H1 (cell line): ENCODE measurements around the gene CSNK1D. TPM values are rescaled to one million over a fixed set of nuclear protein-coding genes. Genes with fewer than 3 reads are reported as not detected.
"Not testable (repeated sequence)": the region's sequence is repeated elsewhere in the genome, so short reads cannot be mapped to it uniquely, and the experiment has no call there.

Experiments
- CTCF ChIA-PET: fragments of 300-600 bp; sonication (Branson Sonifier 250); formaldehyde crosslinking; loops from one replicate; lab custom pipeline; 2021; ENCODE audit not compliant: partially characterized antibody; lab: Charles Lee
- POLR2A ChIA-PET: fragments of 300-600 bp; sonication (Branson Sonifier 250); formaldehyde crosslinking; loops from one replicate; lab custom pipeline; 2021; ENCODE audit warnings: inconsistent platforms; ENCODE audit not compliant: partially characterized antibody; lab: Charles Lee
- DNase-seq, 2 experiments: peaks; one replicate each; pipeline versions ENCODE4 v3.0.0 to v3.0.0-alpha.2; 2010 to 2022; ENCODE audit warnings: low spot score in 2 of 2, low read depth in 1 of 2, mixed read lengths in 1 of 2
- FAIRE-seq: peaks from 2 replicates; lab custom pipeline; 2011; peaks lifted over from hg19 to GRCh38; lab: Jason Lieb, UNC
- H2AFZ ChIP-seq: 2 replicates; pipeline ENCODE4 v1.8.1; 2012; ENCODE audit warnings: low read length, inconsistent platforms
- H2AK5ac ChIP-seq: 2 replicates; pipeline ENCODE4 v1.6.1; 2013; ENCODE audit warnings: low read depth, low read length
- H2BK120ac ChIP-seq: replicated peaks from 2 replicates; pipeline ENCODE3; 2013; ENCODE audit warnings: low read depth, low read length, inconsistent platforms
- H2BK12ac ChIP-seq: 2 replicates; pipeline ENCODE4 v1.6.1; 2013; ENCODE audit warnings: low read depth, low read length
- H2BK15ac ChIP-seq: 2 replicates; pipeline ENCODE4 v1.6.1; 2013; ENCODE audit warnings: low read length
- H2BK20ac ChIP-seq: 2 replicates; pipeline ENCODE4 v1.6.1; 2013; ENCODE audit warnings: low read length
- H2BK5ac ChIP-seq: 2 replicates; pipeline ENCODE4 v1.6.1; 2013; ENCODE audit warnings: low read depth, low read length
- H3K14ac ChIP-seq: 2 replicates; pipeline ENCODE4 v1.6.1; 2013; ENCODE audit warnings: inconsistent platforms; ENCODE audit not compliant: insufficient read length
- H3K18ac ChIP-seq: 2 replicates; pipeline ENCODE4 v1.6.1; 2013; ENCODE audit warnings: low read length; ENCODE audit errors: extremely low read depth
- H3K23ac ChIP-seq: 2 replicates; pipeline ENCODE4 v1.6.1; 2013; ENCODE audit warnings: inconsistent platforms; ENCODE audit not compliant: insufficient read length
- H3K23me2 ChIP-seq: 2 replicates; pipeline ENCODE4 v1.6.1; 2013; ENCODE audit warnings: low read depth, low read length
- H3K27ac ChIP-seq: 2 replicates; pipeline ENCODE4 v1.6.1; 2011; ENCODE audit warnings: low read depth, low read length, inconsistent platforms
- H3K27me3 ChIP-seq, 4 experiments: replicated peaks in 1 of 4; 1 replicate in 1 of 4; 2 replicates in 3 of 4; pipeline versions ENCODE4 v1.6.1 to v1.8.1; 2011 to 2013; ENCODE audit warnings: low read length in 3 of 4, mild to moderate bottlenecking in 3 of 4, inconsistent platforms in 2 of 4, mixed read lengths in 2 of 4, moderate library complexity in 1 of 4; ENCODE audit not compliant: control insufficient read depth in 3 of 4, insufficient read depth in 3 of 4; ENCODE audit errors: extremely low read depth in 1 of 4
- H3K36me3 ChIP-seq, 4 experiments: 2 replicates each; pipeline versions ENCODE4 v1.6.1 to v1.8.1; 2011 to 2013; ENCODE audit warnings: mild to moderate bottlenecking in 4 of 4, low read length in 3 of 4, moderate library complexity in 2 of 4, control low read depth in 1 of 4, inconsistent platforms in 1 of 4; ENCODE audit not compliant: insufficient read depth in 4 of 4, control insufficient read depth in 2 of 4
- H3K4ac ChIP-seq: replicated peaks from 2 replicates; pipeline ENCODE3; 2013; ENCODE audit warnings: low read length, low read depth, mixed read lengths, inconsistent platforms; ENCODE audit not compliant: insufficient read length
- H3K4me1 ChIP-seq, 4 experiments: replicated peaks in 1 of 4; 1 replicate in 1 of 4; 2 replicates in 3 of 4; pipeline versions ENCODE4 v1.6.1 to v1.8.1; 2011 to 2013; ENCODE audit warnings: low read length in 3 of 4, inconsistent platforms in 2 of 4, mixed read lengths in 1 of 4; ENCODE audit not compliant: insufficient read depth in 4 of 4, control insufficient read depth in 3 of 4
- H3K4me2 ChIP-seq, 2 experiments: 2 replicates each; pipeline versions ENCODE4 v1.6.1 to v1.8.1; 2011 to 2013; ENCODE audit warnings: low read depth in 2 of 2, low read length in 2 of 2, control low read depth in 1 of 2, inconsistent platforms in 1 of 2, mild to moderate bottlenecking in 1 of 2; ENCODE audit not compliant: insufficient read depth in 1 of 2
- H3K4me3 ChIP-seq, 4 experiments: fragments of 200-600, 300-600 bp in 1 of 4; sonication (generic), shearing (Covaris generic), sonication (Bioruptor Twin) in 1 of 4; 2 replicates each; pipeline versions ENCODE4 v1.5.1 to v1.8.1; 2011 to 2016; ENCODE audit warnings: low read length in 4 of 4, low read depth in 3 of 4, control low read depth in 2 of 4, inconsistent platforms in 2 of 4, mild to moderate bottlenecking in 2 of 4, mixed read lengths in 1 of 4, moderate library complexity in 1 of 4; ENCODE audit not compliant: insufficient read depth in 2 of 4; ENCODE audit errors: extremely low read depth in 1 of 4
- H3K56ac ChIP-seq: replicated peaks from 2 replicates; pipeline ENCODE3; 2013; ENCODE audit warnings: low read depth, mild to moderate bottlenecking, mixed read lengths, low read length, inconsistent platforms; ENCODE audit not compliant: insufficient read length
- H3K79me1 ChIP-seq: 2 replicates; pipeline ENCODE4 v1.6.1; 2013; ENCODE audit warnings: low read depth, low read length, control low read depth
- H3K79me2 ChIP-seq, 2 experiments: 2 replicates each; pipeline versions ENCODE4 v1.6.1 to v1.8.1; 2012 to 2013; ENCODE audit warnings: low read length in 2 of 2, mild to moderate bottlenecking in 2 of 2, inconsistent platforms in 1 of 2; ENCODE audit not compliant: insufficient read depth in 2 of 2, control insufficient read depth in 1 of 2
- H3K9ac ChIP-seq, 4 experiments: replicated peaks in 1 of 4; 1 replicate in 1 of 4; 2 replicates in 3 of 4; pipeline versions ENCODE4 v1.6.1 to v1.8.1; 2011 to 2013; ENCODE audit warnings: low read depth in 3 of 4, low read length in 3 of 4, control low read depth in 2 of 4, mild to moderate bottlenecking in 2 of 4, moderate library complexity in 2 of 4, inconsistent platforms in 1 of 4; ENCODE audit errors: extremely low read depth in 1 of 4
- H3K9me3 ChIP-seq, 2 experiments: 2 replicates each; pipeline versions ENCODE4 v1.6.1 to v1.8.1; 2012 to 2013; ENCODE audit warnings: mild to moderate bottlenecking in 2 of 2, moderate library complexity in 2 of 2, control low read depth in 1 of 2, inconsistent platforms in 1 of 2, low read depth in 1 of 2, low read length in 1 of 2, mixed read lengths in 1 of 2; ENCODE audit not compliant: insufficient read depth in 2 of 2
- H4K20me1 ChIP-seq, 2 experiments: replicated peaks in 1 of 2; 2 replicates each; pipeline versions ENCODE3 to v1.8.1; 2011 to 2013; ENCODE audit warnings: inconsistent platforms in 2 of 2, low read length in 2 of 2, mild to moderate bottlenecking in 1 of 2; ENCODE audit not compliant: insufficient read depth in 2 of 2, control insufficient read depth in 1 of 2
- H4K5ac ChIP-seq: 2 replicates; pipeline ENCODE4 v1.6.1; 2013; ENCODE audit warnings: low read length, low read depth, mixed read lengths, inconsistent platforms; ENCODE audit not compliant: insufficient read length
- H4K8ac ChIP-seq: 2 replicates; pipeline ENCODE4 v1.8.0; 2013; ENCODE audit warnings: mild to moderate bottlenecking, moderate library complexity, low read length, inconsistent platforms; ENCODE audit not compliant: insufficient read depth; ENCODE audit errors: extremely low read depth
- H4K91ac ChIP-seq: replicated peaks from 2 replicates; pipeline ENCODE3; 2013; ENCODE audit warnings: low read length, mixed read lengths, inconsistent platforms; ENCODE audit not compliant: insufficient read length
- WGBS, 2 experiments: shearing (Covaris generic) in 1 of 2; methylation state at CpG; one replicate each; pipeline versions ENCODE4 v1.1.6 to v1.1.7; 2013 to 2015; ENCODE audit warnings: low lambda C conversion rate in 2 of 2, mixed read lengths in 2 of 2, inconsistent platforms in 1 of 2, low coverage in 1 of 2, missing lambda C conversion rate in 1 of 2; ENCODE audit not compliant: insufficient replicate concordance in 2 of 2, insufficient coverage in 1 of 2, insufficient read length in 1 of 2; ENCODE audit errors: extremely low coverage in 1 of 2, missing lambda C conversion rate in 1 of 2; 5-methylcytosine and 5-hydroxymethylcytosine counted together
- polyA plus RNA-seq, 7 experiments: library from polyadenylated mRNA; depleted of rRNA in 3 of 7; stranded (reverse) in 5 of 7; unstranded in 2 of 7; fragments of >200 nt in 5 of 7; fragments of 200-250 nt in 2 of 7; gene quantifications; 1 replicate in 5 of 7; 2 replicates in 1 of 7; 4 replicates in 1 of 7; pipeline versions ENCODE4 v1.2.1 to v1.2.3, GENCODE V29; 2011 to 2013; ENCODE audit warnings: missing spikeins in 2 of 7, mixed read lengths in 2 of 7
- total RNA-seq: library from RNA; stranded (reverse); fragmentation: NEBNext Ultra II Directional; extraction: Animal tissue kit (Norgen Biotek cat#: 25700); gene quantifications from 2 replicates; pipeline ENCODE4 v1.2.1, GENCODE V29; 2021

Gene CSNK1D
- total and polyA plus RNA-seq, 2 of the 8 experiments (the other 6 are each of a cell fraction or from before 2014, with no cell fraction given), result 73.5 to 103 TPM

DNA sequence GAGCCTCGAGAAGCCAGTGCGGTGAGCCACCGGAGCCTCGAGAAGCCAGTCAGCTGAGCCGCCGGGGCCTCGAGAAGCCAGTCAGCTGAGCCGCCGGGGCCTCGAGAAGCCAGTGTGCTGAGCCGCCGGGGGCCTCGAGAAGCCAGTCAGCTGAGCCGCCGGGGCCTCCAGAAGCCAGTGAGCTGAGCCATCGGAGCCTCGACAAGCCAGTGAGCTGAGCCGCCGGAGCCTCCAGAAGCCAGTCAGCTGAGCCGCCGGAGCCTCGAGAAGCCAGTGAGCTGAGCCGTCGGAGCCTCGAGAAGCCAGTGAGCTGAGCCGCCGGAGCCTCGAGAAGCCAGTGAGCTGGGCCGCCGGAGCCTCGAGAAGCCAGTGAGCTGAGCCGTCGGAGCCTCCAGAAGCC lies 18.8 kb downstream of the CSNK1D start:
- H3K23me2 ChIP-seq, H3K4ac ChIP-seq, DNase-seq, H2AFZ ChIP-seq, H3K27ac ChIP-seq, H2BK15ac ChIP-seq, H3K14ac ChIP-seq, H2BK120ac ChIP-seq, H2BK12ac ChIP-seq, H3K4me1 ChIP-seq, H3K56ac ChIP-seq, H4K91ac ChIP-seq, H3K9me3 ChIP-seq, H4K5ac ChIP-seq, H2BK20ac ChIP-seq, H3K23ac ChIP-seq, H3K9ac ChIP-seq, H2AK5ac ChIP-seq, FAIRE-seq, H3K18ac ChIP-seq, H3K27me3 ChIP-seq, H3K4me3 ChIP-seq, H4K8ac ChIP-seq, H2BK5ac ChIP-seq, H3K4me2 ChIP-seq: not testable (repeated sequence)
- CTCF ChIA-PET, result interaction anchor here (0.6 to 1.3 kb wide), 8 partner anchors 9 to 36 kb away, joined by 3 to 7 read pairs (median 4); no protein-coding TSS in a partner anchor
- H3K79me1 ChIP-seq, result peaks cover 20% of the 10 kb centered on the region
- peaks cover 41 to 84% (median 67%) of the 10 kb centered on the region in 4 experiments for H3K36me3 ChIP-seq
- H3K79me2 ChIP-seq, result peaks cover 3 to 63% of the 10 kb centered on the region in 2 experiments; a peak in 3 of 4 replicates
- POLR2A ChIA-PET, result interaction anchor here (0.6 to 2.0 kb wide), 8 partner anchors 9 to 165 kb away, joined by 3 to 10 read pairs (median 4); partner anchors contain the start of gene CSNK1D
- H4K20me1 ChIP-seq, result peaks cover 42 to 47% of the 10 kb centered on the region in 2 experiments
- 95% methylated on average over 31 of the region's 33 CpGs; no CpG with 5 or more reads in 1 of the 2 experiments for WGBS, 2 experiments

GRCh38 chr17:82254096-82254495 lies 19.4 kb downstream of the CSNK1D start:
- not testable (repeated sequence) for H4K5ac ChIP-seq, H3K18ac ChIP-seq, H3K9me3 ChIP-seq, H4K91ac ChIP-seq, H3K4me3 ChIP-seq, H3K4me2 ChIP-seq, H2AFZ ChIP-seq, H3K14ac ChIP-seq, H2BK20ac ChIP-seq, H2BK5ac ChIP-seq, H2BK120ac ChIP-seq, H3K27ac ChIP-seq, FAIRE-seq, H3K23ac ChIP-seq, H3K4ac ChIP-seq, H3K23me2 ChIP-seq, H2AK5ac ChIP-seq, H3K27me3 ChIP-seq, H4K8ac ChIP-seq, H2BK12ac ChIP-seq, DNase-seq, H3K4me1 ChIP-seq, H2BK15ac ChIP-seq, H3K56ac ChIP-seq, H3K9ac ChIP-seq
- Histone ChIP-seq H3K36me3 (peaks cover 41 to 84% (median 67%) of the 10 kb centered on the region in 4 experiments), H4K20me1 (peaks cover 40 to 43% of the 10 kb centered on the region in 2 experiments), H3K79me2 (peaks cover 3 to 57% of the 10 kb centered on the region in 2 experiments; a peak in 3 of 4 replicates), H3K79me1 (peaks cover 17% of the 10 kb centered on the region)
- ChIA-PET POLR2A (interaction anchor here (0.7 to 2.0 kb wide), 7 partner anchors 9 to 301 kb away, joined by 3 to 10 read pairs (median 5); no protein-coding TSS in a partner anchor), CTCF (interaction anchor here (0.6 to 1.3 kb wide), 7 partner anchors 9 to 37 kb away, joined by 3 to 7 read pairs (median 3); no protein-coding TSS in a partner anchor)
- WGBS, 2 experiments, result 97% methylated on average over 18 of the region's 39 CpGs; no CpG with 5 or more reads in 1 of the 2 experiments
